Smooth muscle cell (in vitro differentiated cells): Measurements from ENCODE around the gene PLCB1. TPM values are rescaled to one million over a fixed set of nuclear protein-coding genes. Genes with fewer than 3 reads are reported as not detected.

ENCODE experiments used
- DNase-seq: peaks from one replicate; lab custom pipeline; 2025; ENCODE audit not compliant: unreplicated experiment; lab: John Stamatoyannopoulos, UW
- H2AFZ ChIP-seq: fragments of 200-600 bp; sonication (generic); 2 replicates; pipeline ENCODE4 v1.6.0; 2016; ENCODE audit warnings: antibody characterized with exemption, low read depth, mild to moderate bottlenecking
- H3F3A ChIP-seq: fragments of 200-600 bp; sonication (generic); 2 replicates; pipeline ENCODE4 v1.6.0; 2017; ENCODE audit warnings: antibody characterized with exemption, low read depth
- H3K27ac ChIP-seq: fragments of 200-600 bp; sonication (generic); 2 replicates; pipeline ENCODE4 v1.5.1; 2016; ENCODE audit warnings: low read depth, mild to moderate bottlenecking
- H3K27me3 ChIP-seq: fragments of 200-600 bp; sonication (generic); 2 replicates; pipeline ENCODE4 v1.6.1; 2016; ENCODE audit warnings: low read depth, mild to moderate bottlenecking
- H3K36me3 ChIP-seq: fragments of 200-600 bp; sonication (generic); 2 replicates; pipeline ENCODE4 v1.5.1; 2016; ENCODE audit warnings: low read depth
- H3K4me1 ChIP-seq: fragments of 200-600 bp; sonication (generic); 2 replicates; pipeline ENCODE4 v1.5.1; 2016; ENCODE audit warnings: low read depth
- H3K4me2 ChIP-seq: fragments of 200-600 bp; sonication (generic); 2 replicates; pipeline ENCODE4 v1.6.0; 2016; ENCODE audit warnings: mild to moderate bottlenecking
- H3K4me3 ChIP-seq: fragments of 200-600 bp; sonication (generic); 2 replicates; pipeline ENCODE4 v1.5.1; 2016; ENCODE audit warnings: mild to moderate bottlenecking
- H3K79me2 ChIP-seq: fragments of 200-600 bp; sonication (generic); 2 replicates; pipeline ENCODE4 v1.6.0; 2016; ENCODE audit warnings: low read depth, mild to moderate bottlenecking
- H3K9ac ChIP-seq: fragments of 200-600 bp; sonication (generic); 2 replicates; pipeline ENCODE4 v1.6.0; 2016; ENCODE audit warnings: low read depth
- H3K9me3 ChIP-seq: fragments of 200-600 bp; sonication (generic); replicated peaks from 2 replicates; pipeline ENCODE4 v1.5.1; 2016; ENCODE audit warnings: low read depth
- H4K20me1 ChIP-seq: fragments of 200-600 bp; sonication (generic); 2 replicates; pipeline ENCODE4 v1.6.0; 2016; ENCODE audit warnings: low read depth
- CTCF ChIP-seq: fragments of 200-600 bp; sonication (generic); IDR thresholded peaks from 2 replicates; pipeline ENCODE4 v1.5.1; 2017; ENCODE audit warnings: borderline replicate concordance, mild to moderate bottlenecking, antibody characterized with exemption; ENCODE audit not compliant: insufficient read depth, poor library complexity, severe bottlenecking
- whole genome bisulfite sequencing: methylation state at CpG from one replicate; pipeline ENCODE4 v1.1.7; 2016; ENCODE audit warnings: low lambda C conversion rate; 5-methylcytosine and 5-hydroxymethylcytosine counted together
- polyA plus RNA-seq: library from polyadenylated mRNA; unstranded; fragments of >200 nt; fragmentation: Nextera tagmentation; extraction: Ambion mirVana; gene quantifications from 2 replicates; pipeline ENCODE4 v1.2.1, GENCODE V29; 2016
- total RNA-seq: library from RNA; depleted of rRNA; stranded (reverse); fragments of >200 nt; gene quantifications from 2 replicates; pipeline ENCODE4 v1.2.3, GENCODE V29; 2014

The PLCB1 gene
- total and polyA plus RNA-seq, 2 experiments from 2014 or later, result 4.7 to 25.3 TPM

- Histone ChIP-seq H4K20me1 (no peaks in the 10 kb centered on the region), H3K4me2 (no peak overlapping the region), H3F3A (no peaks in the 10 kb centered on the region), H3K9me3 (no peaks in the 10 kb centered on the region), H3K9ac (no peak overlapping the region), H3K36me3 (no peaks in the 10 kb centered on the region), H3K79me2 (no peaks in the 10 kb centered on the region), H3K4me1 (peaks cover 6% of the 10 kb centered on the region), H2AFZ (no peak overlapping the region), H3K27ac (no peak overlapping the region), H3K27me3 (no peaks in the 10 kb centered on the region), H3K4me3 (no peak overlapping the region)
- no peak for TF ChIP-seq CTCF
- WGBS, result 97% methylated on average over 1 of the region's 1 CpG
- no peak for DNase-seq
These were observed 651.7 kb downstream of the PLCB1 start for GRCh38 chr20:8783734-8784133.

GRCh38 chr20:8786383-8786782 is 654.3 kb downstream of the PLCB1 start:
- H2AFZ ChIP-seq, result no peak overlapping the region
- no peak overlapping the region for H3K4me2 ChIP-seq
- no peak overlapping the region for H3K9ac ChIP-seq
- TF ChIP-seq CTCF, result no peak
- H3K27ac ChIP-seq, result no peak overlapping the region
- H3K4me1 ChIP-seq, result peaks cover 11% of the 10 kb centered on the region
- no peaks in the 10 kb centered on the region for H3K36me3 ChIP-seq
- no peaks in the 10 kb centered on the region for H3K27me3 ChIP-seq
- no peaks in the 10 kb centered on the region for H3K9me3 ChIP-seq
- H3K4me3 ChIP-seq, result no peak overlapping the region
- no peaks in the 10 kb centered on the region for H4K20me1 ChIP-seq
- no peak for DNase-seq
- no peaks in the 10 kb centered on the region for H3F3A ChIP-seq
- WGBS, result 97% methylated on average over 6 of the region's 6 CpGs
- no peaks in the 10 kb centered on the region for H3K79me2 ChIP-seq

- Histone ChIP-seq H3K4me1 (peaks cover 11% of the 10 kb centered on the region), H3K79me2 (no peaks in the 10 kb centered on the region), H3K9ac (no peak overlapping the region), H3K4me2 (no peak overlapping the region), H3K9me3 (no peaks in the 10 kb centered on the region), H3F3A (no peaks in the 10 kb centered on the region), H3K4me3 (no peak overlapping the region), H3K36me3 (no peaks in the 10 kb centered on the region), H3K27ac (no peak overlapping the region), H2AFZ (no peak overlapping the region), H3K27me3 (no peaks in the 10 kb centered on the region), H4K20me1 (no peaks in the 10 kb centered on the region)
- WGBS, result 92% methylated on average over 3 of the region's 3 CpGs
- no peak for DNase-seq
- TF ChIP-seq CTCF, result no peak
These were observed 655.0 kb downstream of the PLCB1 start for GRCh38 chr20:8787090-8787489.

- Histone ChIP-seq H3K36me3 (no peaks in the 10 kb centered on the region), H3K9me3 (no peaks in the 10 kb centered on the region), H3K4me1 (peaks cover 11% of the 10 kb centered on the region), H4K20me1 (no peaks in the 10 kb centered on the region), H3K27me3 (no peaks in the 10 kb centered on the region), H3F3A (no peaks in the 10 kb centered on the region), H3K79me2 (no peaks in the 10 kb centered on the region), H3K9ac (no peak overlapping the region), H3K4me3 (no peak overlapping the region), H2AFZ (no peak overlapping the region), H3K27ac (no peak overlapping the region), H3K4me2 (no peak overlapping the region)
- no peak for DNase-seq
- TF ChIP-seq CTCF, result no peak
- WGBS, result 97% methylated on average over 2 of the region's 2 CpGs
These were observed 656.2 kb downstream of the PLCB1 start for GRCh38 chr20:8788275-8788674.
